DND-41 (cell line): ENCODE results near the gene COL25A1.

Experiments used
- ATAC-seq: fragments of 200-7000 bp; cut with Tn5 transposase; 3 replicates; pipeline ENCODE4 v1.9.1; 2021; ENCODE audit warnings: low read depth; ENCODE audit not compliant: insufficient read depth
- DNase-seq: peaks from one replicate; pipeline ENCODE4 v3.0.0-alpha.2; 2020
- H2AFZ ChIP-seq: 2 replicates; pipeline ENCODE4 v1.6.0; 2012; ENCODE audit warnings: low read depth, low read length
- H3K27ac ChIP-seq: 2 replicates; pipeline ENCODE4 v1.5.1; 2012; ENCODE audit warnings: low read length, inconsistent platforms
- H3K27me3 ChIP-seq: fragments of 200-600 bp; sonication (generic); 2 replicates; pipeline ENCODE4 v1.6.0; 2012; ENCODE audit warnings: low read length, mild to moderate bottlenecking, inconsistent platforms; ENCODE audit not compliant: insufficient read depth, poor library complexity
- H3K36me3 ChIP-seq: 2 replicates; pipeline ENCODE4 v1.5.1; 2012; ENCODE audit warnings: low read length, inconsistent platforms; ENCODE audit not compliant: insufficient read depth
- H3K4me1 ChIP-seq: 2 replicates; pipeline ENCODE4 v1.5.1; 2012; ENCODE audit warnings: mild to moderate bottlenecking, low read length; ENCODE audit not compliant: insufficient read depth
- H3K4me2 ChIP-seq: 2 replicates; pipeline ENCODE4 v1.6.0; 2012; ENCODE audit warnings: mild to moderate bottlenecking, moderate library complexity, low read length, inconsistent platforms; ENCODE audit not compliant: insufficient read depth
- H3K4me3 ChIP-seq, 2 experiments: fragments of 200-600 bp in 1 of 2; shearing (Covaris generic) in 1 of 2; 2 replicates each; pipeline ENCODE4 v1.5.1; 2012 to 2016; ENCODE audit warnings: inconsistent platforms in 2 of 2, low read length in 2 of 2, mild to moderate bottlenecking in 2 of 2, low read depth in 1 of 2, moderate library complexity in 1 of 2
- H3K79me2 ChIP-seq: 2 replicates; pipeline ENCODE4 v1.6.0; 2012; ENCODE audit warnings: low read length, inconsistent platforms; ENCODE audit not compliant: insufficient read depth
- H3K9ac ChIP-seq: 2 replicates; pipeline ENCODE4 v1.6.0; 2012; ENCODE audit warnings: low read depth, mild to moderate bottlenecking, inconsistent platforms, low read length, moderate library complexity
- H3K9me3 ChIP-seq: 2 replicates; pipeline ENCODE4 v1.5.1; 2012; ENCODE audit warnings: low read length, moderate library complexity, mild to moderate bottlenecking, inconsistent platforms; ENCODE audit not compliant: insufficient read depth, severe bottlenecking
- H4K20me1 ChIP-seq: 2 replicates; pipeline ENCODE4 v1.6.0; 2012; ENCODE audit warnings: low read length; ENCODE audit not compliant: insufficient read depth
- CTCF ChIP-seq: IDR thresholded peaks from 2 replicates; pipeline ENCODE4 v1.5.1; 2012; ENCODE audit warnings: borderline replicate concordance, low read length, moderate library complexity, mild to moderate bottlenecking; ENCODE audit not compliant: poor library complexity, severe bottlenecking; ENCODE audit errors: extremely low read depth
- EZH2 ChIP-seq: IDR thresholded peaks from 3 replicates; pipeline ENCODE4 v1.6.1; 2012; ENCODE audit warnings: borderline replicate concordance, low read depth, mild to moderate bottlenecking, moderate library complexity, low read length, inconsistent platforms; ENCODE audit not compliant: severe bottlenecking

Gene COL25A1

GRCh38 chr4:109157696-109158095, 144.8 kb downstream of the COL25A1 start:
- no peak overlapping the region for H3K9ac ChIP-seq
- H3K79me2 ChIP-seq: no peaks in the 10 kb centered on the region
- no peak for DNase-seq
- no peaks in the 10 kb centered on the region for H3K9me3 ChIP-seq
- H4K20me1 ChIP-seq: no peaks in the 10 kb centered on the region
- no peak overlapping the region for H3K4me3 ChIP-seq
- no peaks in the 10 kb centered on the region for H3K4me1 ChIP-seq
- no peak overlapping the region for H2AFZ ChIP-seq
- TF ChIP-seq EZH2: no peak
- TF ChIP-seq CTCF: no peak
- no peak overlapping the region for H3K27ac ChIP-seq
- no peak for ATAC-seq
- H3K27me3 ChIP-seq: no peaks in the 10 kb centered on the region
- H3K36me3 ChIP-seq: no peaks in the 10 kb centered on the region
- no peak overlapping the region for H3K4me2 ChIP-seq

- no peaks in the 10 kb centered on the region for H3K4me1 ChIP-seq
- H3K36me3 ChIP-seq: no peaks in the 10 kb centered on the region
- H3K9me3 ChIP-seq: no peaks in the 10 kb centered on the region
- H3K27ac ChIP-seq: no peak overlapping the region
- TF ChIP-seq EZH2: no peak
- no peak overlapping the region for H3K4me3 ChIP-seq
- no peaks in the 10 kb centered on the region for H3K79me2 ChIP-seq
- no peak overlapping the region for H3K4me2 ChIP-seq
- H3K9ac ChIP-seq: no peak overlapping the region
- ATAC-seq: no peak
- H2AFZ ChIP-seq: no peak overlapping the region
- H4K20me1 ChIP-seq: no peaks in the 10 kb centered on the region
- H3K27me3 ChIP-seq: no peaks in the 10 kb centered on the region
- DNase-seq: no peak
Measured at GRCh38 chr4:109157205-109157604, 145.3 kb downstream of the COL25A1 start.

- H4K20me1 ChIP-seq: no peaks in the 10 kb centered on the region
- no peak overlapping the region for H3K27ac ChIP-seq
- TF ChIP-seq EZH2 (no peak), CTCF (no peak)
- H3K4me3 ChIP-seq: no peak overlapping the region
- ATAC-seq (no peak), DNase-seq (no peak)
- no peaks in the 10 kb centered on the region for H3K4me1 ChIP-seq
- no peaks in the 10 kb centered on the region for H3K79me2 ChIP-seq
- no peak overlapping the region for H2AFZ ChIP-seq
- H3K9me3 ChIP-seq: no peaks in the 10 kb centered on the region
- H3K9ac ChIP-seq: no peak overlapping the region
- H3K27me3 ChIP-seq: no peaks in the 10 kb centered on the region
- H3K36me3 ChIP-seq: no peaks in the 10 kb centered on the region
- no peak overlapping the region for H3K4me2 ChIP-seq
Measured at GRCh38 chr4:109156356-109156755, 146.1 kb downstream of the COL25A1 start.

GRCh38 chr4:109155682-109156283, 146.7 kb downstream of the COL25A1 start:
- Histone ChIP-seq H2AFZ (no peak overlapping the region), H3K9ac (no peak overlapping the region), H3K4me1 (no peaks in the 10 kb centered on the region), H3K36me3 (no peaks in the 10 kb centered on the region), H3K27me3 (no peaks in the 10 kb centered on the region), H3K4me2 (no peak overlapping the region), H3K79me2 (no peaks in the 10 kb centered on the region), H3K27ac (no peak overlapping the region), H3K9me3 (no peaks in the 10 kb centered on the region), H3K4me3 (no peak overlapping the region), H4K20me1 (no peaks in the 10 kb centered on the region)
- DNase-seq: no peak
- TF ChIP-seq CTCF (no peak), EZH2 (no peak)
- no peak for ATAC-seq
